Stimulated activated CD4-positive, alpha-beta T cell treated with anti-CD3 and anti-CD28 coated beads, Interleukin-12 subunit alpha, Interleukin-12 subunit beta, amount 100 ng/mL, for 4 hours (primary cell): ENCODE measurements around the gene ZNF428.
"Not testable (repeated sequence)": the region's sequence is repeated elsewhere in the genome, so short reads cannot be mapped to it uniquely, and the experiment has no call there.

ENCODE experiments used
- DNase-seq: peaks from one replicate; pipeline ENCODE4 v3.0.0-alpha.2; 2020

Gene ZNF428

GRCh38 chr19:43591904-43592772, 27.3 kb downstream of the ZNF428 start:
- DNase-seq = no peak

GRCh38 chr19:43589678-43590077, 29.8 kb downstream of the ZNF428 start:
- no peak for DNase-seq

GRCh38 chr19:43589277-43589676, 30.2 kb downstream of the ZNF428 start:
- no peak for DNase-seq

GRCh38 chr19:43587029-43587428, 32.4 kb downstream of the ZNF428 start:
- not testable (repeated sequence) for DNase-seq

GRCh38 chr19:43586346-43586745, 33.1 kb downstream of the ZNF428 start:
- no peak for DNase-seq

GRCh38 chr19:43584484-43584883, 34.9 kb downstream of the ZNF428 start:
- DNase-seq = no peak

GRCh38 chr19:43582495-43582894, 36.9 kb downstream of the ZNF428 start:
- no peak for DNase-seq

- no peak for DNase-seq
Observed at GRCh38 chr19:43581467-43581866, 38.0 kb downstream of the ZNF428 start.

GRCh38 chr19:43578787-43579186, 40.6 kb downstream of the ZNF428 start:
- no peak for DNase-seq

GRCh38 chr19:43575955-43576878, 43.2 kb downstream of the ZNF428 start:
- no peak for DNase-seq

- peak; percentile 93 for DNase-seq
Observed at GRCh38 chr19:43575156-43575950, 44.1 kb downstream of the ZNF428 start, which contains the start of the genes PINLYP and XRCC1. TSS of gene PINLYP (plus strand) at chr19:43575801. CDS start at chr19:43577192, 1,391 bp downstream. TSS of gene XRCC1 (minus strand) at chr19:43575527. CDS start at chr19:43575458, 69 bp downstream.

GRCh38 chr19:43574424-43575155, 44.8 kb downstream of the ZNF428 start:
- no peak for DNase-seq

GRCh38 chr19:43572171-43572588, 47.2 kb downstream of the ZNF428 start:
- no peak for DNase-seq

- no peak for DNase-seq
Observed at GRCh38 chr19:43570174-43570791, 49.1 kb downstream of the ZNF428 start.

GRCh38 chr19:43569657-43570056, 49.8 kb downstream of the ZNF428 start:
- no peak for DNase-seq

GRCh38 chr19:43564800-43565199, 54.6 kb downstream of the ZNF428 start:
- no peak for DNase-seq

- DNase-seq = no peak
Observed at GRCh38 chr19:43563816-43564457, 55.5 kb downstream of the ZNF428 start.

GRCh38 chr19:43562698-43563241, 56.7 kb downstream of the ZNF428 start:
- DNase-seq = peak; percentile 50

- DNase-seq = no peak
Observed at GRCh38 chr19:43562226-43562697, 57.2 kb downstream of the ZNF428 start.
